HG03196 (cell line): ENCODE measurements around the gene ATP11A.

Source experiments
- ATAC-seq: cut with Tn5 transposase; IDR thresholded peaks from one replicate; pipeline ENCODE4 v1.9.1; 2021; ENCODE audit not compliant: unreplicated experiment

Gene ATP11A

DNA sequence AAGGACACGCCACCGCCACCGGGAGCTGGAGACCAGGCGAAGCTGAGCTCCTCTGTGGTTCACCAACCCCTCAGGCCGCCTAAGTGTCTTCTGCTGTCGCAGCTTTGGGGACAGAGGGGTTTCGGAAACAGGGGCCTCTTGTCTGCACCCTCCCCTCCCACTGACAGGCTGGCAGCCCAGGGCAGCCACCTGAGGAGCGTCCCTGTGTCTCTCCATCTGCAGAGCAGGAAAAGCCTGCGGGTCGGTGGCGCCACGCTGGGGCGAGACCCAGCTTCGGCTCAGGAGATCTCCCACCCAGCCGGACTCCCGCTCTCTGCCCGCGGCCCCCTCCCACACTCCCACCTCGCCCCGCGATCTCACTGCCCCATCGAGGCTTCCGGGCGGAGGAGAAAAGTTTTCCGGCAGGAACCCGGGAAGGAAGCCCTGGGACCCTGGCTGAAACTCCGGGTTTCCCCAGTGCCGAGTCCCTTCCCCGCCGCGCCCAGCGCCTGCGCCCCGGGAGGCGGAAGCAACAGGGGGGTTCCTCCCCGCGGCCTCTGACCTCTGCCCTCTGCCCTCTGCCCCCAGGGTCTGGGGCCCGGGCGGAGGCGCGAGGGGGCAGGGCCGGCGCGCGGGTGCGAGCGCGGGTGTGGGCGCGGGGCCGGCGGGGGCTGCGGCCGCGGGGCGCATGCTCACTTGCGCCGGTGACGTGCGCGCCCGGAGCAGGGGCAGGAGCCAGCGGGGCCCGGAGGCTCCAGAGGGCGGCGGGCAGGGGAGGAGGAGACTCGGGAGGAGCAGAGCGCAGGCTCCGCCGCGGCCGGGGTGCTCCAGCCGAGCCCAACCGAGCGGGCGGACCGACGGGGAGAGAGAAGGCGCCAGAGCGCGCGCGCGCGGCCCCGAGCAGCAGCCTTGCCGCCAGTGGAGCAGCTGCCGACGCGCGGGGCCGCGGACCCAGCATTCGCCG lies at the start of gene ATP11A:
ATP11A (plus strand) TSS at position 736 of the 943 bp plus-strand sequence. CDS start 379 bp downstream, outside the sequence.
- peak; percentile 67 for ATAC-seq

DNA sequence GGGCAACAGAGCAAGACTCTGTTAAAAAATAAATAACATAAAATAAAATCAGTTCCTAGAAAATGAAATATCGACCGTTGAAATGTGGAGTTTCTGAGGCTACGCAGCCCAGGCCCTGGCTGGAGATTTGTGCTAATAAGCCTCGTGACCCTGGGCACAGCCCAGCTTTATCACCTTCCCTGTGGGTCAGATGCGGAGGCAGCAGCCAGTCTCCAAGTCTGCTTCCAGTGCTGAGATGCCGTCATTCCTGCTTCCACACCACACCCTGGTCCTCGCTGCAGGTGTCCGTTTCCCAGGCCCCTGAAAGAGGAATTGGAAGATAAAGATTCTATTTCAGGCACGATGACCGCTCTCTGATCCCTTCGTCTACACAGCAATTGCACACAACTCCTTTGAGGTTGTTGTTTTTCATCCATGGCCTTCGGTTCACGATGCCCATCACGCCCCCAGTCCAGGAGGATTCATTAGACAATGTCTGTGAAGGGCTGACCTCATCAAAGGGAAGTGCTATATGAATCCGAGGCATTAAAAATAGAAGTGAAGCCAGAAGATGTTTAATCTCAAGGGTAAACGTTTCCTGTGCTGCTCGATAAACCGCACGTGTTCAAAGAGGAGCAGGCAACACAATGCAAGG lies 48.3 kb upstream of the ATP11A start:
- no peak for ATAC-seq

DNA sequence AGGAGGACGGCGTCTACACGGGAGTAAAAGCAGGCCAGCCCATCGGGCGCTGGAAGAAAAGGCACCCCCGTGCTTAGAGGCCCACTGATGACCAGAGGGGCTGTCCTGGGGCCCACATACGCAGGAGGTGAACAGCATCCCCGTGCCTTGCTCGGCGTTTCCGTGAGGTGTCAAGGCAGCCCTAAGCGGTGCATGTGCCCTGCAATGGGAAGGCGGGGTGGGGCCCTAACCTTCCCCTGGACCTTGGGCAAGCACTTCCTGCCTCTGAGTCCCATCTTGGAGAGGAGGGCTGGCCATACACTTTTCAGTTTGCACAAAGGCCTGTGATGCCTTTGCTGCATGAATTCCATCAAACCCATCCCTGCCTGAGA lies 47.8 kb upstream of the ATP11A start:
- no peak for ATAC-seq

DNA sequence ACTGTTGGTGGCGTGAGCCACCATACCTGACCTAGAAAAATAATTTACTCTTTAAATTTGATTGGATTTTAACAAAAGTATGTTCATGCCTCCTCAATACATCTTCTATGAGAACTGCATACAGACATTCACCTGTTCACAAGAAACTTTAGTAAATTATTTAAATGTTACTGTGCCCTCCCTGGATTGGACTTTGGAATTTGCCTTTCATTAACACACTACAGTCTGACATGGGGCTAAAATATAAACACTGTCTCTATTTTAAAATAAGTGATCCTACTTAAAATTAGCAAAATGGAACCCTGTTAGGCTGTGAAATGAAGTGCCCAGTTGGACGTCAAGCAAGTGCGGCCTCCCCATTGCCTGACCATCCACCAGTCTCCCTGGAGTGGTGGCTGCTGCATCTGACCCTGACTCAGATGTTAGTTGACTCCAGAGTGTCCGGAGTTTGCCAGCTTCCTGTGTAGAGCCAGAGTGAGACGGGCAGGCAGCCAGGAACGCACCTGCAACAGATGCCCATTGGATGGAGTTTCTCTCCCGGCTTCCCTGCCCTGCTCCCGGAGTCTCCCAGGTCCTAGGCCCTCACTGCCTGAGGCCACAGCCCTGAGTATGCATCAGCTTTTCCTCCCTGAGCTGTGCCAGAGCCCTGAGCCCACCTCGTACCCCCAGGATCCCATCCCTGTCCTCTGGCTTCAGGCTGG lies 45.9 kb upstream of the ATP11A start:
- no peak for ATAC-seq

DNA sequence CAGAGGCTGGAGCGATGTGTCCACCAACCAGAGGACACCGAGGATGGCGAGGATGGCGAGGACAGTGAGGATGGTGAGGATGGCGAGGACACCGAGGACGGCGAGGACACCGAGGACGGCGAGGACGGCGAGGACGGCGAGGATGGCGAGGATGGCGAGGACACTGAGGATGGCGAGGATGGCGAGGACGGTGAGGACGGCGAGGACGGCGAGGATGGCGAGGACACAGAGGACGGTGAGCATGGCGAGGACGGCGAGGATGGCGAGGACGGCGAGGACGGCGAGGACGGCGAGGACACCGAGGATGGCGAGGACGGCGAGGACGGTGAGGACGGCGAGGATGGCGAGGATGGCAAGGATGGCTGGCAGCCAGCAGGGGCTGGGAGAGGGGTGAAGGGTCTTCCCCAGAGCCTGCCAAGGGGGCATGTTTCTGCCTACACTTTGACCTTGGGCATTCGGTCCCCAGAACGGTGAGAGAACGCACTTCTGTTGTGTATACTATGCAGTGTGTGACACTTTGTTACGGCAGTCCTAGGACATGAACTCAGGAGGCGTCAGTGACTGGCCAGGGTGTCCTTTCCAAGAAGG lies 44.4 kb upstream of the ATP11A start:
- ATAC-seq: no peak

DNA sequence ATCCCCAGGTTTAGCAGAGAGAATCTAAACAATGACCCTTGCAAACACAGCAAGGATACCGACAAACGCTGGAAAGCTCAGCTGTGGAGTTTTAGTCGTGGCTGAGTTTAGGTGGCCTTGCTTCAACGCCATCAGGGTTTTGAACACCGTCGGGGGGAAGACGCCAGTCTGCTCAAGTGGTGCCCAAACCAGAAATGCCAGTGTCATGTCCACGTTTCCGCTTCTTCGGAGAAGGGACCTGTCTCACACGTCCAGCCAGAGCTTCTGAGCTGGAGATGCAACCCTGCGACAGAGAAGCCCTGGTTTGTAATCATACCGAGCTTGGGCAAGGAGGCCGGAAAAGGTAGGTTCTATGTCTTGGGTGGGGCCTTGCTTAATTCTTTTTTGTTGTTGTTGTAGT lies 42.6 kb upstream of the ATP11A start:
- ATAC-seq: no peak

DNA sequence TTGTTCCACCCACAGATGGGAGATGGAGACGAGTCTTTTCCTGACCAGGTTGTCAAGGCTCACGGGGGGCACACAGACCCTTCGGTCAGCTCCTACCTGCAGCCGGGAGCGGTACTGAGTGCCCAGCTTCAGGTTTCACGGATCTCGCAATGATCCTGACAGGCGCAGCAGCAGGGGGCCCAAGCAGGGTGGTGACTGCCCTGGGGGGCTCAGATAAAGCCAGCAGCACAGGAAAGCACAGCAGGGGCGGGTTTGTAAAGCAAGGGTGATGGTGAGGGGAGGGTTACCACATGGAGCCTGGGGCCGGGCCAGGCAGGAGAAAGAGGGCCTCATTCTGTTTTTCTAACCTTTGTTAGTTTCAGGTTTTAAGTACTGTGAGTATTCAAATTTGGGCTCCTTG lies 41.7 kb upstream of the ATP11A start:
- ATAC-seq: no peak

DNA sequence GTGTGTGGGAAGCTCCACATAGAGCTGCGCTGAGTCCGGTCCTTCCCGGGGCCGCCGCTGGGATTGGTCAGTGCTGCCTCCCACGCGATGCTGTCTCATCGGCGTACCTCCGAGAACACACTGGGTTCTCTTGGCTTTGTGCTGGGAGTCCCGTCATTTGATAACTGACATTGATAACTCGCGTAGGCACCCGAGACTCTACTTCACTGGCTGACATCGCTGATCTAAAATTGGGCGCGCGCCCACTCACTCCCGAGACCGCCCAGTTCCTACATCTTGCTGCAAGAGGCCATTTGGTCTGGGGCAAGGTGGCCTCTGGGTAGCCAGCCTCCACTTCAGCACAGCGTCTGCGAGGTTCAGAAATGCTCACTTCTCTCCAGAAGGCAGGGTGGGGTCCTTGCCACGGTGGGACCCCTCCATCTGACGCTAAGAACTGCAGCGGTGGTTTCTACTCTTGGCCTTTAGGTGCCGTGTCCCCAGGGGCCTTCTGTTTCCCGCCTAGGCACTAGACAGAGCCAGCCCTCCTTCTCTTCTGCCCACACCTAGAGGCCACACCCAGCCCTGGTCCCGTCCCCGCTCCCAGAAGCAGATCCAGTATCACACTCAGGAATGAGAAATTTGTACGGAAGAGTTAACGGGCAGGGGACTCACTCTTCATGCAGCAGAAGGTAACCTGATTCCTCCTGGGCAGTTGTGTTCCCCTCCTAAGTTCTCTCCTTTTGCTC lies 40.7 kb upstream of the ATP11A start:
- no peak for ATAC-seq

DNA sequence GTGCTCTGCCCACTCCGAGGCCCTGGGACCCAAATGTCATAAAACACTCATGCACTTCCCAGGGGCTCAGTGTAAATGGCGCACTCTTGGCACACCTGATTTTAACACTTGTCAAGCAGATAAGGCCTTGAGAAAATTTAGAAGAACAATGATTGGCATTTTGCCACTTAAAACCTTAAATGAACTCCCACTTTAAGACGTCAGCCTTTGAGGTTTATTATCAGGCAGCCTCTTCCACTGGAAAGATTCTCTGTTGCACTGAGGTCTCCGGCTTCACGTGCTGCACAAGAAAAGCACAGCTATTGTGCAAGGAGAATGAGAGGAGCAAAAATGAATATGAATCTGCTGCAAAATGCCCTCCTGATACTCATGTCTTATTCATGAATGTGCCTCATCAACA lies 38.5 kb upstream of the ATP11A start:
- no peak for ATAC-seq

DNA sequence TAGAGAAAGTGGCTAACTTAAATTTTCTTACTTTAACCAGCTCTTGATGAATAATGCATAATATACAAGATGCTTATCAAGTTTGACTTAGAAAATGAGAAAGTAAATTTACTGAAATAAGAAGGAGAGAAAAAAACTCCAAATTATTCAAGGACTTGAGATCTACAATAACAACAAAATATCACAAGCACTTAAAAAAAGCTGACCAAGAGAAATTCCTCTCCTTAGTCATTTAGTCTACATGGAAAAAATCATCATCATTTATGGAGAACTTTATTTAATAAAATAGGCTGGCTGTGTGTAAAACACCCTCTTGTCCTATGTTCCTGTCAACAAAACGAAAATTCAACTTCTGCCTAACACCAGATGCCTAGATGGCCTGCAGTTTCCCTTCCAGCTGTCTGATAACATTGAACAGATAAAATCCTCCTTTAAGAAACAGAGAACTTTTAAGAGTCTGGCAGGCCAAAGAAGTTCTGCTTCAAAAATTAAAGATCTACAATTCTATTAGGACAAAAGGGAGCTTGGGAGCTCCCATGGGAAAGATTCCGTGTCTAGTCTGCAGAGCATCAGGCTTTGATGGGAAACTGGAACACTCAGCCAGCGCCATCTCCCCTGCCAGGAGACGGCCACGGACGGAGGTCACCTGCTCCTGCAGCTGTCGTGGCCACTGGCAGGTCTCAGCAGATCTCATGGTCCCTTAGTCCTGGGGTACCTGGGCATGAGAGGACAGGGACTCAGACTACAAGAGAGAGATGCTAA lies 37.9 kb upstream of the ATP11A start:
- ATAC-seq: no peak

DNA sequence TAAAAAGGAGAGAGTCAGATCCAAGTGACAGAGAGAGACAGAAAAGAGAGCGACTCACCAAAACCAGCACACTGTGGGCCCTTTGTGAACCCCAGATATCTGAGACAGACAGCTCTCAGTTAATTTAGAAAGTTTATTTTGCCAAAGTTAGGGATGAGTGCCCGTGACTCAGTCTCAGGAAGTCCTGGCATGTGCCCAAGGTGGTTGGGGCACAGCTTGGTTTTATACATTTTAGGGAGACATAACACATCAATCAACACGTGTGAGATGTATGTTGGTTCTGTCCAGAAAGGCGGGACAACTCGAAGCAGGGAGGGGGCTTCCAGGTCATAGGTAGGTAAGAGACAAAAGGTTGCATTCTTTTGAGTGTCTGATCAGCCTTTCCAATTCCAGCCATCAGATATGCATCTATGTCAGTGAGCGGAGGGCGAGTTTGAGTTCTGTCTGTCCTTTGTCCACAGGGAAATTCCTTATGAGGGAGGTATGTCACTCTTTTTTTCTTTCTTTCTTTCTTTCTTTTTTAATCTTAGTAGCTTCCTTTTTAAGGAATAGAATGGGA lies 37.2 kb upstream of the ATP11A start:
- ATAC-seq: no peak

DNA sequence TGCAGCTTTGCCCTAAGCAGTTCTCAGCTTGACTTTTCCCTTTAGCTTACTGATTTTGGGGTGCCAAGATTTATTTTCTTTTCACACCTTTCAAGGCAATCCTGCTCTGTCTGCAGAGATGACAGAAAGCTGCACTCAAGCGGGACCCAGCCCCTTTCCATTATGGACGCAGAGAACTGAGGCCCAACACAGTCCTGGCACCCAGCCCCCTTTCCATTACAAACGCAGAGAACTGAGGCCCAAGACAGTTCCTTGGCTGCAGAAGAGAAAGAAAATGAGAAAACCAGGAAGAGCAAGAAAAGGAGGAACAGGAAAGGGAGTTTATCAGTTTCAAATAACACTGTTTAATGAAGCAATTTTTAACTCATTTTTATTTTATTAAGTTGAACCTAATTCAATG lies 36.8 kb upstream of the ATP11A start:
- no peak for ATAC-seq

DNA sequence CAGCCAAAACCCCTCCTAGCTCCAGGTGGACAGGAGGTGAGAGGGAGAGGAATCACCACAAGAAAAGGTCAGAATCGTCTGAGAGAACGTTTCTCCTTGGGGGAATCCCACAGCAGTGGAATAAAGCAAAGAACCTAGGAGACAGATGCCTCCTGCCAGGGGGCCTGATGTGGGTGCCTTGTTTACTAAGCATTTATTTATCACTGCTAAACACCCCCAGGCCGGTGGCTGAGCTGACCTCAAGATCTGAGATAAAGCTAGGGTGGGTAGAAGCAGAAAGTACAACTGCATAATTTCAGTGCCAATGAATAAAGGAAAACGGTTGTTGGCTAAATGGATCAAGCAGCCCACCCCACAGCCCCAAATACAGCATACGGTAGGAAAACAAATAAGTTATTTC lies 33.9 kb upstream of the ATP11A start:
- ATAC-seq: no peak

DNA sequence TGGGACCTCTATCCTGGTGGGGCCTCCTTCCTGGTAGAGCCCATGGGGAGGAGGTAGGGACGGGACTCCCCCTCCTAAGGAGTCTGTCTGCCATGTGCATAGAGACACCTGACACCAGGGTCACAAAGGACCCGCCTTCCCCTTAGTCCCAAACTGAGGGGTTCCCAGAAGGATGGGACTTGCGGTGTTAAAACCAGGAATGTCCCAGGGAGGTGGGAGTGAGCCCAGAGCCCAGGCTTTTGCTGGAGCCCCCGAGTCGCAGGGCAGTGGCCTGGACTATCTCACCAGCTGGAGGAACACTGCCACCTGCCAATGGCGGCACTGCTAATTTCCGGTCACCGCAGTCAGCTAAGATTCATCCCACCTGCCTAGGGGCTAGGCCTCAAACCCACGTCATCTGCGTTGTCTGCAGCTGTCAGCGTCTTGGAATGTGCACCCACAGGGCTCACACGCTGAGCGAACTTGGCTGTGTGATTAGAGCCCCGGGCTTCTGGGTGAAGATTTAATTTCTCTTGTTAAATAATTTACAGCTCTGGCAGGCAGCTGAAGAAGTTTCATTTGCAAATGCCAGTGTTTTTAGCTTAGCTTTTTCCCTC lies 31.9 kb upstream of the ATP11A start:
- ATAC-seq: no peak

DNA sequence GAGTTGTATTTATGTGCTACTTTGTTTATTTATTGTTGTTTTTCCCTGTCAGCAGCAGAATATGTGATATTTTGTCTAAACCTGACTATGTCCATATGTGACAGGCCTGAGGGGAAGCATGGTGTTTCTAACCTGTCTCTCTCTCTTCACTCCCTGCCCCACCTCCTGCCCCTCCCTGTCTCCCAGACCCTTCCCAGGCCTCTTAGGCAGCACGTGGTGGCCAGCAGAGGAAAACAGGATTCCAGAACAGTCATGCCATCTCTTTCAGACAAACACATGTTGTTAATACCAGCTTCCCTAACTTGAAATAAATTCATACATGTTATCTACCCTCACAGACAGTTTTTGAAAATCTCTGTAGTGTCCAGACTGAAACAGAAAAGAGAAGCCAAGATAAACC lies 31.0 kb upstream of the ATP11A start:
- ATAC-seq: no peak

DNA sequence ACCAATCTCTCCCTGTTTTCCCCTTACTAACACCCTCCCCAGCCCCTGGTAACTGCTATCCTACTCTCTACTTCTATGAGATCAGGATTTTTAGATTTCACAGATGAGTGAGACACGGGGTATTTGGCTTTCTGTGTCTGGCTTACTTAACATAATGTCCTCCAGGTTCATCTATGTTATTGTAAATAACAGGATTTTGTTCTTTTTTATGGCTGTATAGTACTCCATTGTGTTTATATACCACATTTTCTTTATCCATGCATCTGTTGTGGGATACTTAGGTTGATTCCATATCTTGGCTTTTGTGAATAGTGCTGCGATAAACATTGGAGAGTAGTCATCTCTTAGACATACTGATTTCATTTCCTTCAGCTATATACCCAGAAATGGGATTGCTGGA lies 28.5 kb upstream of the ATP11A start:
- no peak for ATAC-seq

DNA sequence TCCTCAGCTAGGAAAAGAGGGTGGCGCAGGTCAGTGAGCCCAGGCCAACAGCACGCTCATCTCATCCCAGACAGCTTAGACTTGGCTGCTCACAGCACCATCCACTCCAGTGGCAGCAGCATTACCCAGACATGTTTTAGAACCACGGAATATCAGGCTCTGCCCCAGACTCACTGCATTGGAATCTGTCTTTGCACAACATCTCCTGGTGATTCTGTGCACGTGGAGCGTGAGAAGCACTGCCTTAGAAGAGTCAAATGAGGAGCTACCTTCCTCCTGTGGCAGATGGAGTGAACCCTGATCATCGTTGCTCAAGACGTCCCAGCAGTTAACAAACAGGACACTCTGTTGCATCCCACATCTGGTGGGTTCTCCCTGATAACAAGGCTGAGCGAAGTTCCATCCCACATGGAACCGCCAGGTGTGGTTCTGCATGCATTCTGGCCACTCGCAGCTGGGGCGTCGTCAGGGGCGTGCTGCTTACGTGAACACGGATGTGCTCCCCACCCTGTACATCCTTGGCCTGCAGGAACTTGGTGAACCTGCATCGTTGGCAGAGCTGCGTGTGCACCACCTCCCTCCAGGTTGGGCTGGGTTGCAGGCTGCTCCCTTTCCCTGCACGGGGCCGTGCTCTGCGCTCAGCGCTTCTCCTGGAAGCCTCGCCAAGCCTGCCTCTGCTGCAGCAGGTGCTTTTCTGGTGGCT lies 25.2 kb upstream of the ATP11A start:
- no peak for ATAC-seq

DNA sequence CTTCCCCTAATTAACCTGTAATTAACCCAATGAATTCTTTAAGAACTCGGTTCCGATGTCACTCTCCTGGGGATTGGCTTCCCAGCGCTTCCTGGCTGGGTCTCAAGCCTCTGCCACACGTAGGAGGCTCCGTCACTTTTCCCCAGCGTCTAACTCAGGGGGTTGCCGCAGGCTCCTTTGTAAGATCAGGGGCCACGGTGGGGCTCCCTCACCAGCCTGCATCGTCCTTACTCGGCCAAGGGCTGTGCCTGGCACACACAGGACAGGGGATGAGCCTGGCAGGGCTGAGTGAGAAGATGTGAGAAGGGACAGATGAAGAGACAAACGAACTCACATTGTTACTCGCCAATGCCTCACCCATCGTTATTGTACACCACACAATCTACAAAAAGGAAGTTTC lies 20.9 kb upstream of the ATP11A start:
- ATAC-seq: no peak
